Activated naive CD8-positive, alpha-beta T cell treated with anti-CD3 and anti-CD28 coated beads for 36 hours (primary cell): ENCODE results near the gene TOPBP1. TPM values are rescaled to one million over a fixed set of nuclear protein-coding genes. Genes with fewer than 3 reads are reported as not detected.

Experiments
- total RNA-seq, 2 experiments: library from RNA; stranded (reverse); gene quantifications; one replicate each; pipeline ENCODE4 v1.2.3, GENCODE V29; 2021

TOPBP1 gene
- total RNA-seq, 2 experiments from 2014 or later, result 82.3 to 84.4 TPM

Other genes starting within 250 kb of the TOPBP1 start
- gene CDV3, start 88.3 kb downstream of the TOPBP1 start, total RNA-seq, result 100 to 1,000 TPM; 268 to 269 TPM
- gene TF, start 84.5 kb upstream of the TOPBP1 start, total RNA-seq, result under 1 TPM; 0.02 to 0.08 TPM
- 10 to 100 TPM; 91.3 to 94.0 TPM for gene SRPRB, start 143.9 kb upstream of the TOPBP1 start, total RNA-seq
- under 1 TPM; 0.08 to 0.29 TPM for gene RAB6B, start 233.9 kb upstream of the TOPBP1 start, total RNA-seq